Activated T-helper 1 cell treated with anti-CD3 and anti-CD28 coated beads, Interleukin-2, amount 50 U/mL, for 16 hours (primary cell): ENCODE results near the gene AUTS2.

Experiments used
- DNase-seq, 2 donors: peaks; one replicate each; pipeline ENCODE4 v3.0.0-alpha.2; 2020; ENCODE audit warnings: low read depth in 1 of 2, low spot score in 1 of 2

AUTS2 gene

GRCh38 chr7:69840248-69840647 lies 242.0 kb downstream of the AUTS2 start:
- DNase-seq: no peak

GRCh38 chr7:69843653-69844052 lies 245.4 kb downstream of the AUTS2 start:
- DNase-seq: no peak

GRCh38 chr7:69844264-69844868 lies 246.1 kb downstream of the AUTS2 start:
- no peak for DNase-seq

- DNase-seq: no peak
Observed at GRCh38 chr7:69845721-69846495, 247.6 kb downstream of the AUTS2 start.

- DNase-seq: no peak
Observed at GRCh38 chr7:69847921-69848612, 249.8 kb downstream of the AUTS2 start.

- no peak for DNase-seq
Observed at GRCh38 chr7:69849268-69849667, 251.0 kb downstream of the AUTS2 start.

GRCh38 chr7:69857014-69857413 lies 258.7 kb downstream of the AUTS2 start:
- DNase-seq: no peak

- DNase-seq: no peak
Observed at GRCh38 chr7:69858471-69858870, 260.2 kb downstream of the AUTS2 start.

GRCh38 chr7:69859342-69859741 lies 261.1 kb downstream of the AUTS2 start:
- DNase-seq: no peak

- DNase-seq: no peak
Observed at GRCh38 chr7:69860486-69860885, 262.2 kb downstream of the AUTS2 start.

GRCh38 chr7:69860941-69861622 lies 262.8 kb downstream of the AUTS2 start:
- no peak for DNase-seq

- DNase-seq: no peak
Observed at GRCh38 chr7:69862413-69863064, 264.3 kb downstream of the AUTS2 start.

- no peak for DNase-seq
Observed at GRCh38 chr7:69864274-69864673, 266.0 kb downstream of the AUTS2 start.

- no peak for DNase-seq
Observed at GRCh38 chr7:69864822-69865221, 266.5 kb downstream of the AUTS2 start.

- DNase-seq: no peak
Observed at GRCh38 chr7:69868921-69869320, 270.6 kb downstream of the AUTS2 start.

- no peak for DNase-seq
Observed at GRCh38 chr7:69871213-69871885, 273.1 kb downstream of the AUTS2 start.

- DNase-seq: no peak
Observed at GRCh38 chr7:69871886-69872569, 273.8 kb downstream of the AUTS2 start.

- DNase-seq: no peak
Observed at GRCh38 chr7:69873512-69873911, 275.2 kb downstream of the AUTS2 start.

- no peak for DNase-seq
Observed at GRCh38 chr7:69878015-69878414, 279.7 kb downstream of the AUTS2 start.

- no peak for DNase-seq
Observed at GRCh38 chr7:69878591-69878990, 280.3 kb downstream of the AUTS2 start.
